ENCODE data around the gene MAP2K6.

GRCh38 chr17:69375229-69375628 lies 39.3 kb upstream of the MAP2K6 start:
- TF ChIP-seq EZH2 (IDR thresholded peaks at IDR 0.05) (no peak), POLR2AphosphoS5 (IDR thresholded peaks at IDR 0.05; ENCODE audit: borderline replicate concordance, low read depth, low read length) (no peak), FOXP2 (optimal IDR thresholded peaks at IDR 0.05; ENCODE audit: control extremely low read depth, extremely low read length, insufficient read depth) (no peak)

Measured in SK-N-MC (cell line).